ENCODE results near the gene SYT9. TPM values are rescaled to one million over a fixed set of nuclear protein-coding genes. Genes with fewer than 3 reads are reported as not detected.

The SYT9 gene
- total RNA-seq: 0.08 TPM
- long read RNA-seq, partial matches to known transcripts: 0 of 1 reads
- long read RNA-seq, other reads (novel, unspliced or antisense): 1 of 1 reads

DNA sequence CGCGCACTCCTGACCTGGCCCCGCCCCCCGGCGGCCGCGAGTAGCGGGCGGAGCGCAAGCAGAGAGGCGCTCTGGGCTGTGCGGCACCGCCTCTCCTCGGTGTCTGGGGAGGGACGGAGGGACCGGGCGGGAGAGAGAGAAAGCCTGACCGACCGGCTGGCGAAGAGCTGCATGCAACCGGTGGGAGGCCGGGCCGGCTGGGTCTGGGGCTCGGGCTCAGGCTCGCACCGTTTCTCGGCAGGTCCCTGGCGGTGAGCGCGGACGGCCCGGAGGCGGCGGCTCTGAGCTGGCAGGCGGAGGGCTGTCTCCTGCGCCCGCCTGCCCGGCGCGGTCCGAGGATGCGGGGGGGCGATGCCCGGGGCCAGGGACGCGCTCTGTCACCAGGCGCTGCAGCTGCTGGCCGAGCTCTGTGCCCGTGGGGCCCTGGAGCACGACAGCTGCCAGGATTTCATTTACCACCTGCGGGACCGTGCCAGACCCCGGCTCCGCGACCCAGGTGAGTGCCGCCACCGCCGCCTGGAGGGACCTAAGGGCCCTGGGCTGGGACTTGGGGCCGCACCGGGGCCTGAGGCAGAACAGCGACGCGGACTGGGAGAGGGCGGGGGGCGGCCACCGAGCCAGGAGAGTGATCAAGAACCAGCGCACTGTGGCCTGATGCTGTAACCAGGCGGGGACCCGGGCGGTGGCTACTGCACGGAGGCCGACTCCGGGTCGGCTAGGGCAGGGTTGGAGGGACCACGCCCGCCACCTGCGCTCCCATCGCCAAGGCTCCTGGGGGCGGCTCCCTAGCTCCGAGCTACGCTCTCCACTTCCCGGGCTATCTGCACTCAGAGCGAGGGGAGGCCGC is at the start of gene SYT9:
TSS of gene SYT9 (plus strand) at position 69 of the 847 bp plus-strand sequence. CDS start at position 352, 283 bp downstream.
- no peak for DNase-seq
- H3K27ac ChIP-seq (replicated peaks): no peak within 1 kb of the TSS
- H3K27me3 ChIP-seq (ENCODE audit: low read depth): peaks cover 48% of the 10 kb centered on the region
- intact Hi-C loops (cut with micrococcal nuclease): no loop called here
- H3K4me1 ChIP-seq: peaks cover 15% of the 10 kb centered on the region
- no peaks in the 10 kb centered on the region for H3K36me3 ChIP-seq
- peaks cover 16% of the 10 kb centered on the region for H3K9me3 ChIP-seq (replicated peaks)
- TF ChIP-seq, protein P1, sequence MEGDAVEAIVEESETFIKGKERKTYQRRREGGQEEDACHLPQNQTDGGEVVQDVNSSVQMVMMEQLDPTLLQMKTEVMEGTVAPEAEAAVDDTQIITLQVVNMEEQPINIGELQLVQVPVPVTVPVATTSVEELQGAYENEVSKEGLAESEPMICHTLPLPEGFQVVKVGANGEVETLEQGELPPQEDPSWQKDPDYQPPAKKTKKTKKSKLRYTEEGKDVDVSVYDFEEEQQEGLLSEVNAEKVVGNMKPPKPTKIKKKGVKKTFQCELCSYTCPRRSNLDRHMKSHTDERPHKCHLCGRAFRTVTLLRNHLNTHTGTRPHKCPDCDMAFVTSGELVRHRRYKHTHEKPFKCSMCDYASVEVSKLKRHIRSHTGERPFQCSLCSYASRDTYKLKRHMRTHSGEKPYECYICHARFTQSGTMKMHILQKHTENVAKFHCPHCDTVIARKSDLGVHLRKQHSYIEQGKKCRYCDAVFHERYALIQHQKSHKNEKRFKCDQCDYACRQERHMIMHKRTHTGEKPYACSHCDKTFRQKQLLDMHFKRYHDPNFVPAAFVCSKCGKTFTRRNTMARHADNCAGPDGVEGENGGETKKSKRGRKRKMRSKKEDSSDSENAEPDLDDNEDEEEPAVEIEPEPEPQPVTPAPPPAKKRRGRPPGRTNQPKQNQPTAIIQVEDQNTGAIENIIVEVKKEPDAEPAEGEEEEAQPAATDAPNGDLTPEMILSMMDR (IDR thresholded peaks at IDR 0.05; ENCODE audit: borderline replicate concordance): no peak
- peak within 1 kb of the TSS; percentile 73 for H3K4me3 ChIP-seq

DNA sequence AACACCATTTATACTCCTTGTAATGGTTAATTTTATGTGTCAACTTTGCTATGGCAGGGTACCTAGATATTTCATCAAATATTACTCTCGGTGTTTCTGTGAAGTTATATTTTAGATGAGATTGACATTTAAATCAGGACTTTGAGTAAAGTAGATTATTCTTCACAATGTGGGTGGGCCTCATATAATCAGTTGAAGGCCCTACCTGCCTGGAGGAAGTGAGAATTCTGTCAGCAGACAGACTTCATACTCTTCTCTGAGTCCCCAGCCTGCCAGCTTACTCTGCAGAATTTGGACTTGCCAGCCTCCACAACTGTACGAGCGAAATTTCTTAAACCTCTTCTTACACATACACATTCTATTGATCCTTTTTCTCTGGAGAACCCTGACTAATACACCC is 49.3 kb upstream of the SYT9 start:
- H3K4me3 ChIP-seq: no peak overlapping the region
- H3K4me1 ChIP-seq: no peaks in the 10 kb centered on the region
- no peak overlapping the region for H3K27ac ChIP-seq (replicated peaks)
- H3K27me3 ChIP-seq (ENCODE audit: low read depth): peaks cover 6% of the 10 kb centered on the region
- no peaks in the 10 kb centered on the region for H3K9me3 ChIP-seq (replicated peaks)
- no peaks in the 10 kb centered on the region for H3K36me3 ChIP-seq
- TF ChIP-seq, protein P1 (IDR thresholded peaks at IDR 0.05; ENCODE audit: borderline replicate concordance): no peak
- no peak for DNase-seq
- intact Hi-C loops (cut with micrococcal nuclease): no loop called here

GRCh38 chr11:7204778-7205177 is 46.9 kb upstream of the SYT9 start:
- Histone ChIP-seq H3K27ac (replicated peaks) (no peak overlapping the region), H3K27me3 (ENCODE audit: low read depth) (peaks cover 6% of the 10 kb centered on the region), H3K36me3 (no peaks in the 10 kb centered on the region), H3K4me3 (no peak overlapping the region), H3K4me1 (no peaks in the 10 kb centered on the region), H3K9me3 (replicated peaks) (no peaks in the 10 kb centered on the region)
- TF ChIP-seq, protein P1 (IDR thresholded peaks at IDR 0.05; ENCODE audit: borderline replicate concordance): no peak
- DNase-seq: no peak
- intact Hi-C loops (cut with micrococcal nuclease): no loop called here

DNA sequence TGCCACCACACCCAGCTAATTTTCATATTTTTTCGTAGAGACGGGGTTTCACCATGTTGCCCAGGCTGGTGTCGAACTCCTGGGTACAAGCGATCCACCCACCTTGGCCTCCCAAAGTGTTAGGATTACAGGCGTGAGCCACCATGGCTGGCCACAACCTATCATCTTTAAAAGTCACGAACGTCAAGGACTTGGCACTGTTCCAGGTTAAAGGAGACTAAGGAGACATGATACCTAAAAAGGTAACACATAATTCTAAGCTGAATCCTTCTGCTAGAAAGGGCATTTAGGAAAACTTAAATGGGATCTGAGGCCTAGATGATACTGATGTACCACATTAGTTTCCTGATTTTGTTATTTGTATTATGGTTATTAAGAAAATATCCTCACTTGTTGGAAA is 43.3 kb upstream of the SYT9 start:
- no peak for DNase-seq
- Histone ChIP-seq H3K27me3 (ENCODE audit: low read depth) (peaks cover 6% of the 10 kb centered on the region), H3K4me1 (no peaks in the 10 kb centered on the region), H3K4me3 (no peak overlapping the region), H3K9me3 (replicated peaks) (no peaks in the 10 kb centered on the region), H3K36me3 (no peaks in the 10 kb centered on the region), H3K27ac (replicated peaks) (no peak overlapping the region)
- TF ChIP-seq, protein P1 (IDR thresholded peaks at IDR 0.05; ENCODE audit: borderline replicate concordance): no peak
- intact Hi-C loops (cut with micrococcal nuclease): no loop called here

DNA sequence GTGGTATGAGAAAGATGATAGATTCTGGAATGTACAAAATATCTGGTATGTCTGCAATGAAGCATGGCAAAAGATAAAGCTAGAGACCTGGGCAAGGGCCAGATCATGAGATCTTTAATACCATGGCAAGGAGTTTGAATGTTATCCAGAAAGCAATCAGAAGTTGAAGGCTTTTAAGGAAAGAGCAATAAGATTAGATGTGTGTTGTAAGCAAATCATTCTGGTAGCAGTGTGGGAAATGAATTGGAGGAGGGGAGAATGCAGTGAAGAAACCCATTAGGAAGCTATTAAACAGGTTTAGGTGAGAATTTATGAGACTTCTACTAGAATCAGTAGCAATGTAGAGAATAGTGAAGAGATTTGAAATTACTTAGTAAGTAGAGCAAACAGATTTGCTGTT is 32.2 kb upstream of the SYT9 start:
- no peaks in the 10 kb centered on the region for H3K4me1 ChIP-seq
- H3K36me3 ChIP-seq: no peaks in the 10 kb centered on the region
- H3K9me3 ChIP-seq (replicated peaks): no peaks in the 10 kb centered on the region
- intact Hi-C loops (cut with micrococcal nuclease): no loop called here
- TF ChIP-seq, protein P1 (IDR thresholded peaks at IDR 0.05; ENCODE audit: borderline replicate concordance): no peak
- H3K27me3 ChIP-seq (ENCODE audit: low read depth): peaks cover 50% of the 10 kb centered on the region
- no peak overlapping the region for H3K27ac ChIP-seq (replicated peaks)
- no peak for DNase-seq
- no peak overlapping the region for H3K4me3 ChIP-seq

Data from left ventricle myocardium inferior (tissue), 1 donor.